GM12878 (cell line): ENCODE measurements around the gene CWC22. TPM values are rescaled to one million over a fixed set of nuclear protein-coding genes. Genes with fewer than 3 reads are reported as not detected.

ENCODE experiments used
- ATAC-seq: fragments of 200-7000 bp; cut with Tn5 transposase; 3 replicates; pipeline ENCODE4 v1.9.1; 2020; ENCODE audit warnings: mild to moderate bottlenecking, moderate library complexity
- BruUV-seq: library from RNA; stranded (reverse); fragments of 400-500 nt; replicated peaks from 2 replicates; lab custom pipeline; 2021; lab: Mats Ljungman, UMichigan
- CTCF ChIA-PET: fragments of 300-600 bp; sonication (Branson Sonifier 250); formaldehyde crosslinking; extraction: SDS; loops from one replicate; lab custom pipeline; 2021; ENCODE audit warnings: inconsistent platforms; lab: Yijun Ruan, JAX
- POLR2A ChIA-PET: fragments of 350-600 bp; formaldehyde crosslinking; extraction: SDS; loops from one replicate; lab custom pipeline; 2021; ENCODE audit warnings: inconsistent platforms; lab: Charles Lee
- RAD21 ChIA-PET: fragments of 300-600 bp; sonication (Branson Sonifier 250); formaldehyde crosslinking; loops from one replicate; lab custom pipeline; 2023; ENCODE audit warnings: antibody characterized with exemption; ENCODE audit not compliant: unreplicated experiment; lab: Charles Lee
- SMC1A ChIA-PET: fragments of 300-600 bp; sonication (Branson Sonifier 250); formaldehyde crosslinking; loops from one replicate; lab custom pipeline; 2023; ENCODE audit not compliant: unreplicated experiment, uncharacterized antibody; lab: Charles Lee
- DNase-seq: peaks from one replicate; pipeline ENCODE4 v3.0.0-alpha.2; 2011; ENCODE audit warnings: low read depth, low spot score
- FAIRE-seq: peaks from 3 replicates; lab custom pipeline; 2011; peaks lifted over from hg19 to GRCh38; lab: Jason Lieb, UNC
- H2AFZ ChIP-seq: 2 replicates; pipeline ENCODE4 v1.6.0; 2011; ENCODE audit warnings: low read depth, low read length, control low read depth; ENCODE audit not compliant: control insufficient read depth
- H3K27ac ChIP-seq: 2 replicates; pipeline ENCODE4 v1.5.1; 2011; ENCODE audit warnings: control low read depth; ENCODE audit not compliant: control insufficient read depth, insufficient read depth
- H3K27me3 ChIP-seq, 2 experiments: replicated peaks in 1 of 2; 2 replicates each; pipeline versions ENCODE4 v1.6.0 to v1.6.1; 2011; ENCODE audit warnings: low read length in 1 of 2; ENCODE audit not compliant: control insufficient read depth in 2 of 2, insufficient read depth in 2 of 2
- H3K36me3 ChIP-seq, 2 experiments: 2 replicates each; pipeline ENCODE4 v1.5.1; 2011; ENCODE audit warnings: low read length in 1 of 2; ENCODE audit not compliant: control insufficient read depth in 2 of 2, insufficient read depth in 2 of 2
- H3K4me1 ChIP-seq: 2 replicates; pipeline ENCODE4 v1.6.1; 2011; ENCODE audit warnings: mild to moderate bottlenecking, low read length, moderate library complexity, mixed read lengths; ENCODE audit not compliant: control insufficient read depth, insufficient read depth
- H3K4me2 ChIP-seq: 2 replicates; pipeline ENCODE4 v1.6.0; 2011; ENCODE audit warnings: control low read depth; ENCODE audit not compliant: control insufficient read depth, insufficient read depth
- H3K4me3 ChIP-seq: fragments of 200-600 bp; sonication (generic); 2 replicates; pipeline ENCODE4 v1.5.1; 2016
- H3K79me2 ChIP-seq: 2 replicates; pipeline ENCODE4 v1.6.0; 2011; ENCODE audit warnings: low read length; ENCODE audit not compliant: control insufficient read depth, insufficient read depth
- H3K9ac ChIP-seq: 2 replicates; pipeline ENCODE4 v1.8.0; 2011; ENCODE audit warnings: low read length, control low read depth, mixed read lengths; ENCODE audit not compliant: control insufficient read depth, insufficient read depth
- H3K9me3 ChIP-seq: replicated peaks from 3 replicates; pipeline ENCODE4 v1.5.1; 2011; ENCODE audit warnings: mild to moderate bottlenecking, low read length; ENCODE audit not compliant: control insufficient read depth, insufficient read depth
- H4K20me1 ChIP-seq: 2 replicates; pipeline ENCODE4 v1.6.0; 2011; ENCODE audit not compliant: control insufficient read depth, insufficient read depth
- BACH1 ChIP-seq: fragments of 450-650 bp; IDR thresholded peaks from 2 replicates; pipeline ENCODE4 v1.6.1; 2017; ENCODE audit warnings: mild to moderate bottlenecking, borderline replicate concordance
- CBFB ChIP-seq: IDR thresholded peaks from 2 replicates; pipeline ENCODE4 v1.6.1; 2016; ENCODE audit warnings: antibody characterized with exemption, low read depth
- CHD1 ChIP-seq: IDR thresholded peaks from 2 replicates; pipeline ENCODE4 v1.6.1; 2012; ENCODE audit warnings: low read depth, low read length, improper control_type of control experiment
- CREB1 ChIP-seq: IDR thresholded peaks from 2 replicates; pipeline ENCODE4 v1.6.1; 2012; ENCODE audit warnings: low read depth, mild to moderate bottlenecking, inconsistent platforms
- CREM ChIP-seq: IDR thresholded peaks from 2 replicates; pipeline ENCODE4 v1.6.1; 2014; ENCODE audit warnings: antibody characterized with exemption, low read depth
- EED ChIP-seq: sonication (generic); IDR thresholded peaks from 2 replicates; pipeline ENCODE4 v1.6.1; 2016; ENCODE audit warnings: antibody characterized with exemption, low read depth
- HDAC2 ChIP-seq: fragments of 200-600 bp; sonication (generic); IDR thresholded peaks from 2 replicates; pipeline ENCODE4 v1.6.1; 2017
- NR2C1 ChIP-seq: fragments of 450-650 bp; IDR thresholded peaks from 2 replicates; pipeline ENCODE4 v1.6.1; 2017; ENCODE audit warnings: antibody characterized with exemption, mild to moderate bottlenecking, moderate library complexity
- NR2C2 ChIP-seq: IDR thresholded peaks from 2 replicates; pipeline ENCODE4 v1.6.1; 2011; ENCODE audit warnings: borderline replicate concordance, low read depth; ENCODE audit not compliant: control insufficient read depth, insufficient read length
- PAX8 ChIP-seq: fragments of 450-650 bp; IDR thresholded peaks from 2 replicates; pipeline ENCODE4 v1.6.1; 2017; ENCODE audit warnings: mild to moderate bottlenecking, moderate library complexity
- RB1 ChIP-seq: fragments of 450-650 bp; formaldehyde crosslinking; IDR thresholded peaks from 2 replicates; pipeline ENCODE4 v1.6.1; 2017; ENCODE audit warnings: mild to moderate bottlenecking, borderline replicate concordance
- SMARCA5 ChIP-seq: fragments of 450-650 bp; IDR thresholded peaks from 2 replicates; pipeline ENCODE4 v1.6.1; 2017; ENCODE audit warnings: mild to moderate bottlenecking
- TARDBP ChIP-seq: IDR thresholded peaks from 2 replicates; pipeline ENCODE4 v1.6.1; 2016; ENCODE audit warnings: borderline replicate concordance
- TCF3 ChIP-seq: IDR thresholded peaks from 2 replicates; pipeline ENCODE4 v1.6.1; 2012; ENCODE audit warnings: low read depth, mild to moderate bottlenecking, low read length, borderline replicate concordance; ENCODE audit not compliant: insufficient read depth
- ZNF24 ChIP-seq: fragments of 450-650 bp; IDR thresholded peaks from 2 replicates; pipeline ENCODE4 v1.6.1; 2017; ENCODE audit warnings: antibody characterized with exemption, mild to moderate bottlenecking
- ZNF622 ChIP-seq: fragments of 450-650 bp; IDR thresholded peaks from 2 replicates; pipeline ENCODE4 v1.6.1; 2017; ENCODE audit warnings: mild to moderate bottlenecking, inconsistent platforms
- WGBS: methylation state at CpG from one replicate; pipeline ENCODE4 v1.1.6; 2016; ENCODE audit warnings: low lambda C conversion rate; ENCODE audit not compliant: insufficient replicate concordance, insufficient coverage; ENCODE audit errors: missing lambda C conversion rate; 5-methylcytosine and 5-hydroxymethylcytosine counted together
- in situ Hi-C: fragments of 300-500 bp; cut with MboI; formaldehyde crosslinking; loops from 9 replicates; pipeline ENCODE4 v1.14.3; 2018; ENCODE audit warnings: mixed read lengths
- intact Hi-C: fragments of 100-400 bp; cut with micrococcal nuclease; formaldehyde crosslinking; loops from one replicate; pipeline ENCODE4 v1.14.2; 2022; ENCODE audit not compliant: unreplicated experiment
- polyA plus RNA-seq, 11 experiments: library from polyadenylated mRNA; depleted of rRNA in 4 of 11; unstranded in 6 of 11; stranded (reverse) in 5 of 11; fragments of >200 nt; fragmentation: Nextera tagmentation in 4 of 11; fragmentation: Illumina TruSeq in 1 of 11; extraction: Ambion mirVana in 4 of 11; extraction: Trizol in 1 of 11; gene quantifications; 1 replicate in 1 of 11; 2 replicates in 10 of 11; pipeline versions ENCODE4 v1.2.1 to v1.2.3, GENCODE V29; 2011 to 2016; ENCODE audit warnings: inconsistent platforms in 2 of 11, missing spikeins in 2 of 11, low read depth in 1 of 11
- total RNA-seq, 4 experiments: library from RNA; depleted of rRNA in 3 of 4; stranded (reverse); fragments of >200 nt in 3 of 4; fragmentation: Illumina TruSeq in 1 of 4; extraction: Trizol in 1 of 4; gene quantifications; 2 replicates each; pipeline versions ENCODE4 v1.2.1 to v1.2.3, GENCODE V29; 2013 to 2021
- TF ChIP-seq, protein P1 (sequence below): fragments of 450-650 bp; IDR thresholded peaks from 2 replicates; pipeline ENCODE4 v1.6.1; 2017; ENCODE audit warnings: low read depth, mild to moderate bottlenecking, moderate library complexity
- TF ChIP-seq, protein P2 (sequence below): fragments of 450-650 bp; IDR thresholded peaks from 2 replicates; pipeline ENCODE4 v1.6.1; 2014; ENCODE audit warnings: mild to moderate bottlenecking
- TF ChIP-seq, protein P3 (sequence below): fragments of 450-650 bp; formaldehyde crosslinking; IDR thresholded peaks from 2 replicates; pipeline ENCODE4 v1.4.0; 2022; ENCODE audit warnings: mild to moderate bottlenecking, moderate library complexity

Gene CWC22
- total and polyA plus RNA-seq, 10 of the 15 experiments (the other 5 are each of a cell fraction or from before 2014, with no cell fraction given): 8.2 to 38.5 (median 26.3) TPM

GRCh38 chr2:180015951-180016709 is 9.0 kb upstream of the CWC22 start (continued):
- TF ChIP-seq CHD1: no peak
- no peak for TF ChIP-seq TARDBP
- TF ChIP-seq RB1: no peak
- TF ChIP-seq, protein P1, sequence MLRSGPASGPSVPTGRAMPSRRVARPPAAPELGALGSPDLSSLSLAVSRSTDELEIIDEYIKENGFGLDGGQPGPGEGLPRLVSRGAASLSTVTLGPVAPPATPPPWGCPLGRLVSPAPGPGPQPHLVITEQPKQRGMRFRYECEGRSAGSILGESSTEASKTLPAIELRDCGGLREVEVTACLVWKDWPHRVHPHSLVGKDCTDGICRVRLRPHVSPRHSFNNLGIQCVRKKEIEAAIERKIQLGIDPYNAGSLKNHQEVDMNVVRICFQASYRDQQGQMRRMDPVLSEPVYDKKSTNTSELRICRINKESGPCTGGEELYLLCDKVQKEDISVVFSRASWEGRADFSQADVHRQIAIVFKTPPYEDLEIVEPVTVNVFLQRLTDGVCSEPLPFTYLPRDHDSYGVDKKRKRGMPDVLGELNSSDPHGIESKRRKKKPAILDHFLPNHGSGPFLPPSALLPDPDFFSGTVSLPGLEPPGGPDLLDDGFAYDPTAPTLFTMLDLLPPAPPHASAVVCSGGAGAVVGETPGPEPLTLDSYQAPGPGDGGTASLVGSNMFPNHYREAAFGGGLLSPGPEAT: no peak
- TF ChIP-seq HDAC2: no peak
- no peak for TF ChIP-seq TCF3

GRCh38 chr2:180012523-180012922 is 5.4 kb upstream of the CWC22 start:
- no peaks in the 10 kb centered on the region for H3K27me3 ChIP-seq
- no TSS peak for BruUV-seq
- no peaks in the 10 kb centered on the region for H4K20me1 ChIP-seq
- H3K9me3 ChIP-seq: no peaks in the 10 kb centered on the region
- ATAC-seq (no peak), DNase-seq (no peak), FAIRE-seq (no peak)
- H3K79me2 ChIP-seq: no peaks in the 10 kb centered on the region
- intact Hi-C loops (no loop called here), in situ Hi-C loops (no loop called here)
- RAD21 ChIA-PET: no interaction called here
- H3K27ac ChIP-seq: no peak overlapping the region
- no peaks in the 10 kb centered on the region for H3K4me1 ChIP-seq
- POLR2A ChIA-PET: no interaction called here
- H3K9ac ChIP-seq: no peak overlapping the region
- whole genome bisulfite sequencing: 19% methylated on average over 4 of the region's 4 CpGs
- no peak overlapping the region for H2AFZ ChIP-seq
- H3K36me3 ChIP-seq: no peaks in the 10 kb centered on the region
- CTCF ChIA-PET: no interaction called here
- SMC1A ChIA-PET: no interaction called here
- no peak overlapping the region for H3K4me3 ChIP-seq
- H3K4me2 ChIP-seq: no peak overlapping the region
- TF ChIP-seq EED (no peak), ZNF622 (no peak), NR2C2 (no peak), PAX8 (no peak), BACH1 (no peak), CBFB (no peak), SMARCA5 (no peak), NR2C1 (no peak), CREM (no peak), CREB1 (no peak), ZNF24 (no peak)
- TF ChIP-seq, protein P2, sequence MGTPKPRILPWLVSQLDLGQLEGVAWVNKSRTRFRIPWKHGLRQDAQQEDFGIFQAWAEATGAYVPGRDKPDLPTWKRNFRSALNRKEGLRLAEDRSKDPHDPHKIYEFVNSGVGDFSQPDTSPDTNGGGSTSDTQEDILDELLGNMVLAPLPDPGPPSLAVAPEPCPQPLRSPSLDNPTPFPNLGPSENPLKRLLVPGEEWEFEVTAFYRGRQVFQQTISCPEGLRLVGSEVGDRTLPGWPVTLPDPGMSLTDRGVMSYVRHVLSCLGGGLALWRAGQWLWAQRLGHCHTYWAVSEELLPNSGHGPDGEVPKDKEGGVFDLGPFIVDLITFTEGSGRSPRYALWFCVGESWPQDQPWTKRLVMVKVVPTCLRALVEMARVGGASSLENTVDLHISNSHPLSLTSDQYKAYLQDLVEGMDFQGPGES: no peak
- TF ChIP-seq, protein P3, sequence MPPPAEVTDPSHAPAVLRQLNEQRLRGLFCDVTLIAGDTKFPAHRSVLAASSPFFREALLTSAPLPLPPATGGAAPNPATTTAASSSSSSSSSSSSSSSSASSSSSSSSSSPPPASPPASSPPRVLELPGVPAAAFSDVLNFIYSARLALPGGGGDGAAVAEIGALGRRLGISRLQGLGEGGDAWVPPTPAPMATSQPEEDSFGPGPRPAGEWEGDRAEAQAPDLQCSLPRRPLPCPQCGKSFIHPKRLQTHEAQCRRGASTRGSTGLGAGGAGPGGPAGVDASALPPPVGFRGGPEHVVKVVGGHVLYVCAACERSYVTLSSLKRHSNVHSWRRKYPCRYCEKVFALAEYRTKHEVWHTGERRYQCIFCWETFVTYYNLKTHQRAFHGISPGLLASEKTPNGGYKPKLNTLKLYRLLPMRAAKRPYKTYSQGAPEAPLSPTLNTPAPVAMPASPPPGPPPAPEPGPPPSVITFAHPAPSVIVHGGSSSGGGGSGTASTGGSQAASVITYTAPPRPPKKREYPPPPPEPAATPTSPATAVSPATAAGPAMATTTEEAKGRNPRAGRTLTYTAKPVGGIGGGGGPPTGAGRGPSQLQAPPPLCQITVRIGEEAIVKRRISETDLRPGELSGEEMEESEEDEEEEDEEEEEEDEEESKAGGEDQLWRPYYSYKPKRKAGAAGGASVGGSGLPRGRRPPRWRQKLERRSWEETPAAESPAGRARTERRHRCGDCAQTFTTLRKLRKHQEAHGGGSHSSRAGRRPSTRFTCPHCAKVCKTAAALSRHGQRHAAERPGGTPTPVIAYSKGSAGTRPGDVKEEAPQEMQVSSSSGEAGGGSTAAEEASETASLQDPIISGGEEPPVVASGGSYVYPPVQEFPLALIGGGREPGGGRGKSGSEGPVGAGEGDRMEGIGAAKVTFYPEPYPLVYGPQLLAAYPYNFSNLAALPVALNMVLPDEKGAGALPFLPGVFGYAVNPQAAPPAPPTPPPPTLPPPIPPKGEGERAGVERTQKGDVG: no peak
